AG10803 (cell line): ENCODE measurements around the gene WDR48.

ENCODE experiments used
- DNase-seq: peaks from one replicate; pipeline ENCODE4 v3.0.0; 2010; ENCODE audit warnings: low read depth
- H3K4me3 ChIP-seq: 2 replicates; pipeline ENCODE4 v1.5.1; 2011; ENCODE audit warnings: mild to moderate bottlenecking, low read length, control low read depth
- CTCF ChIP-seq: conservative IDR thresholded peaks from 2 replicates; pipeline ENCODE4 v1.5.1; 2011; ENCODE audit warnings: mild to moderate bottlenecking, low read length, control low read depth, inconsistent platforms

The WDR48 gene

DNA sequence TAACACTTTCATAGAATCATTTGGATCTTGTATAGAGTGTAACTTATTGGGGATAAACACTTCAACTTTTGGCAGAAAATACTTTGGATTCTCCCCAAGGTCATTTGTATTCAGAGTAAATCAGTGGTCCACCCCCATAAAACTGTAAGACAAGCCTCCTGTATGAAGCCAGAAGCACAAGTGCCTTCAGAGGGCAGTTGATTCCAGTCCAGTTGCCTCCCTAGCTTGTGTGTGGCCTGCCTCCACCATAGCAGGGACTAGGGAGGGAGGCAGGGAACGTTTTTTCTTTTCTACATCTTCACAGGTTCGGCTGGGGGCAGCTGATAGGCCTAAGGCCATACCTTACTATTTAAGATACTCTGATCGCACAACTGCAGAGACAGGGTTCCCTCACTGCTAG lies 44.0 kb downstream of the WDR48 start:
- H3K4me3 ChIP-seq: no peak overlapping the region
- no peak for TF ChIP-seq CTCF
- no peak for DNase-seq

DNA sequence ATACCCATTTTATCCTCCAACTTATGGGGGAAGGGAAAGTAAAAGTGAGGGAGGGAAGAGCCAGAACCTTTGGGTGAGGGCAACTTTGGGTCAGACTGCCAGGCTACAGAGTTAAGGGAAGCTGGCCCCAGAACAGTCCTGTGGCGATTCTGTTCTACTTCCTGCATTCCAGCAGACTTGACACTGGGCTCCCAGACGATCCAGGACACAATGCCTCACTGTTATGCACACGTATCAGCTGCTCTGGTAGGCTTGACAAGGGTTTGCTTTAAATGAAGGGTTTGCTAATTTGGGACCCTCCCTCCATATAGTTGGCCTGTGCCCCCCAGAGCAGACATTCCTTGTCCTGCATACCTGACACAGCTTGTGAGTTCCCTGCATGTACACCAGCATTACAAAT lies 45.0 kb downstream of the WDR48 start:
- no peak overlapping the region for H3K4me3 ChIP-seq
- peak; percentile 46 for DNase-seq
- TF ChIP-seq CTCF: no peak

DNA sequence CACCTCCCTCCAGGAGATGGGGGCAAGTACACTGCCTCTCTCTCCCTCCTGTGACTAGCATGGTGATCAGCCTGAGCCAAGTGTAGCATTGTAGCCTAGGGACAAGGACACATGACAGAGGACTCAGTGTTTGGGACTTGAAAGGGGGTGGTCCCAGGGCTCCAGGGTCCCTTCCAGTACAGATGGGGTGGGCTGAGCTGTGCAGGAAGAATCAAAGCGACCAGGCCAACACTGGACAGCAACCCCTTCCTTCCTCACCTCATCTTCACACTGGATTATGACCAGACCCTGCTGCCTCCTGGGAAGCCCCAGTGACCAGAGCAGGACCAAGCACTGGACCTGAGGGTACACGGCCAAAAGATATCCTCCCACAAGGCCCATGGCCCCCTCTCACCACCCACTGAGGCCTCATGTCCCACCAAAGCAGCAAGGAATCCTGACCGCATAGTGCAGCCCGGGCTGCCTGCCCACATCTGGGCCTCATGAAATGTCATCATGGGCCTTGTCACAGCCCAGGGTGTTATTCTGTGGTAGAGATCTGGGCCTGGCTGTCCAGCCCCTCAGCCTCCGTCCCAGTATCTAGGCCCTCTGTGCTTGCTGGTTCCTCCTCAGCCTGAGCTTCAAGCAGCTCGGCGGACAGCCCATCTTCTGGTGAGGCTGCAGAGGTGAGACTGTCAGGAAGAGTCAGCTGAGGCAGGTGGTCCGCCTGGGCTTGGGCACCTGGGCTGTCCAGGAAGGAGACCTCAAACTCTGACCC lies 46.1 kb downstream of the WDR48 start:
- H3K4me3 ChIP-seq: no peak overlapping the region
- no peak for TF ChIP-seq CTCF
- DNase-seq: peak; percentile 23

DNA sequence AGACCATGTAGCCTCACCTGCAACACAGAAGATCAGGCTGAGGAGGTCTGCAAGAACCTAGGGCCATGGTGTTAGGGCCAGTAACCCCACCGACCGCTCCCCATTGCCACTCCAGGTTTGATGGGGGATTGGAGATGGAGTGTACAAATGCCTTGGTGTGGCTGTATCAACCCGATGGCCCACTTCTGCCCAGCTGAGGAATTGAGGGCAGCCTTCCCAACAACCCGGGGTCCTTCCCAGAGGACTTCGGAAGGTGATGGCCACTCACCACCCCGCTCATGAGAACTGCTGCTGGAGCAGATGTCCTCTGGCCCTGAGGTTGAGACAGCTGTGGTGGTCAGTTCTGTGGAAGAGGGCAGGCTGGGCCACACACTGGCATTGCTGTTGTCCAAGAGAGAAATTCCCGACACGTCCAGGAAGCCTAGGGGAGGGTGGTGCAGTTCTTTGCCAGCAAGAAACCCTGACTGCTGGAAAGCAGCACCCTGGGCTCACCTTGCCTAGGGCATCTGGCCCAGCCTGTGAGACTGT lies 46.7 kb downstream of the WDR48 start:
- no peak for TF ChIP-seq CTCF
- no peak overlapping the region for H3K4me3 ChIP-seq
- no peak for DNase-seq

GRCh38 chr3:39099242-39099641 lies 47.4 kb downstream of the WDR48 start:
- TF ChIP-seq CTCF: no peak
- no peak for DNase-seq
- no peak overlapping the region for H3K4me3 ChIP-seq

DNA sequence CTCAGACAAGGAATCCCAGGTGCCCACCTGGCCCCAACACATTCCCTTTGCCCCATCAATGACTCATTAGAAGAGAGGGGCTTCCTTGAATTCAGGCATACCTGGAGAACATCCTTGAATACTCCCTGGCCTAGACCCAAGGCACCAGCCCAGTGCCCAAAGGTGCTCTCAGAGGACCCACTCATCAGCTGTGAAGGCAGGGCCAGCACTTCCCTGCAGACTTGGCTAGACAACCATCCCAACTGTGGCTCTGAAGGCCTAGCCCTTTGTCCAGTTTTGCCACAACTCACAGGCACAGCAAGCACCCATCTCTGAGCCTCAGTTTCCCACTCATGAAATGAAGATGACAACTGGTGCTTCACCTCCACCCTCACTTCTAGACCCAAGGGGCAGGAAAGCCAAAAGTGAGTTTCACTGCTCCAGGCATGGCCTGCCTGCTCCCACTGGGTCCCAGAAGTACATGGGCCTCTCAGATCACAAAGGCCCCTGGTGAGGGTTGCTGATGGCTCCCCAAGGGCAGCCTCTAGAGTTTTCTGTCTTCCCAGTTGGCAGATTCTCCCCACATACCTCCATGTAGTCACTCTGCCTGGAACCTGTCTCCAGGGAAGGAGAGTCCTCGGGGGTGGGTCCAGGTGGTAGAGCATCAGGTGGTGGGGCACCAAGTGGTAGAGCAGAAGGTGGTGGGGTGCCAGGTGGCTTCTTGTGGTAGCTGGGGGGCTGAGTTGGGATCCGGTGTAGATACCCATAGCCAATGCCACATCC lies 48.1 kb downstream of the WDR48 start:
- no peak for DNase-seq
- no peak for TF ChIP-seq CTCF
- H3K4me3 ChIP-seq: no peak overlapping the region

DNA sequence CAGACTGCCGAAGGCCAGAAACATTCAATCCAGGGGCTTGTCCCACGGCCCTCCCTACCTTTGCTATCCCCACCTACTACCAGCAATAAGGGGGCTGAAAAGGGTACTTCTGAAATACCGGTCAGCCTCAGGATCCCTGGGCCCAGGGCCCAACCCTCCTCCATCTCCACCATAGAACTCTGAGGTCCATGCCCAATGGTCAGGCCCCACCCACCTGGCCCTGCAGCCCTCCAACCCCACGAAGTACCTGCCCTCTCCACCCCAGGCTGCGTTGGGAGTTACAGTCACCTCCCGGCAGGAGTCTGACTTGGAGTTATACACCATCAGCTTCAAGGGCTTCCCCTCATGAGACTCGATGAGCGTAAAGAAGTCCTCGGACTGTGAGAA lies 48.7 kb downstream of the WDR48 start:
- no peak for TF ChIP-seq CTCF
- no peak for DNase-seq
- no peak overlapping the region for H3K4me3 ChIP-seq
